PC-9 (cell line): ENCODE results near the gene S100B.

Experiments
- CTCF ChIP-seq: fragments of 200-600 bp; sonication (generic); conservative IDR thresholded peaks from 2 replicates; pipeline ENCODE4 v1.6.1; 2017; ENCODE audit warnings: mixed run types, antibody characterized with exemption, mild to moderate bottlenecking, moderate library complexity
- EZH2 ChIP-seq: fragments of 200-600 bp; sonication (generic); IDR thresholded peaks from 2 replicates; pipeline ENCODE4 v1.8.0; 2017; ENCODE audit warnings: antibody characterized with exemption, low read depth

- TF ChIP-seq CTCF (no peak), EZH2 (no peak)
Measured at GRCh38 chr21:46550116-46550941, 54.6 kb downstream of the S100B start.
